T-cell (primary cell): Measurements from ENCODE around the gene SLC35G6. TPM values are rescaled to one million over a fixed set of nuclear protein-coding genes. Genes with fewer than 3 reads are reported as not detected.

Source experiments
- ATAC-seq, 4 experiments: fragments of 200-7000 bp in 3 of 4; fragments of 150-1000 bp in 1 of 4; cut with Tn5 transposase; replicated peaks in 1 of 4; 1 replicate in 3 of 4; 2 replicates in 1 of 4; pipeline ENCODE4 v1.10.0; 2021; ENCODE audit warnings: moderate library complexity in 3 of 4, mild to moderate bottlenecking in 2 of 4, moderate number of reproducible peaks in 1 of 4
- CTCF ChIA-PET, 2 donors: fragments of 300-600 bp; sonication (Branson Sonifier 250); formaldehyde crosslinking; loops; one replicate each; lab custom pipeline; 2022; ENCODE audit warnings: antibody characterized with exemption in 2 of 2; lab: Charles Lee
- POLR2A ChIA-PET, 2 donors: fragments of 300-600 bp; sonication (Branson Sonifier 250); formaldehyde crosslinking; loops; one replicate each; lab custom pipeline; 2022; ENCODE audit warnings: antibody characterized with exemption in 2 of 2; lab: Charles Lee
- DNase-seq, 35 experiments: peaks; one replicate each; pipeline versions ENCODE4 v3.0.0 to v3.0.0-alpha.2; 2013 to 2023
- H3K27ac ChIP-seq: one replicate; pipeline ENCODE4 v1.5.1; 2013; ENCODE audit warnings: low read length
- H3K27me3 ChIP-seq, 2 experiments: replicated peaks in 1 of 2; 1 replicate in 1 of 2; 2 replicates in 1 of 2; pipeline versions ENCODE4 v1.6.1 to v1.7.0; 2013; ENCODE audit warnings: low read length in 1 of 2, mixed read lengths in 1 of 2; ENCODE audit not compliant: control insufficient read depth in 2 of 2, insufficient read depth in 2 of 2; ENCODE audit errors: extremely low read depth in 1 of 2
- H3K36me3 ChIP-seq, 2 donors: 1 replicate in 1 of 2; 2 replicates in 1 of 2; pipeline versions ENCODE4 v1.6.1 to v1.7.0; 2013; ENCODE audit warnings: low read length in 1 of 2; ENCODE audit not compliant: control insufficient read depth in 2 of 2, insufficient read depth in 1 of 2; ENCODE audit errors: extremely low read depth in 1 of 2
- H3K4me1 ChIP-seq, 2 experiments: 1 replicate in 1 of 2; 2 replicates in 1 of 2; pipeline versions ENCODE4 v1.6.1 to v1.7.0; 2013; ENCODE audit warnings: low read length in 2 of 2, mixed read lengths in 1 of 2; ENCODE audit not compliant: insufficient read depth in 2 of 2, control insufficient read depth in 1 of 2; ENCODE audit errors: extremely low read depth in 1 of 2
- H3K4me3 ChIP-seq, 2 donors: 1 replicate in 1 of 2; 2 replicates in 1 of 2; pipeline versions ENCODE4 v1.5.1 to v1.7.0; 2013; ENCODE audit warnings: mild to moderate bottlenecking in 2 of 2, low read length in 1 of 2, moderate library complexity in 1 of 2; ENCODE audit not compliant: control insufficient read depth in 1 of 2; ENCODE audit errors: extremely low read depth in 1 of 2
- H3K9me3 ChIP-seq: 2 replicates; pipeline ENCODE4 v1.7.0; 2013
- H3K27ac Mint-ChIP-seq, 2 donors: one replicate each; pipeline ENCODE4 v1.8.0; 2020 to 2021; ENCODE audit warnings: mild to moderate bottlenecking in 2 of 2, mixed read lengths in 2 of 2
- H3K27me3 Mint-ChIP-seq, 2 donors: one replicate each; pipeline ENCODE4 v1.8.0; 2021 to 2022; ENCODE audit warnings: mixed read lengths in 2 of 2
- H3K36me3 Mint-ChIP-seq: one replicate; pipeline ENCODE4 v1.8.0; 2021; ENCODE audit warnings: mixed read lengths
- H3K4me1 Mint-ChIP-seq, 3 donors: one replicate each; pipeline ENCODE4 v1.8.0; 2020 to 2022; ENCODE audit warnings: mixed read lengths in 3 of 3, mild to moderate bottlenecking in 1 of 3
- H3K4me3 Mint-ChIP-seq, 3 donors: one replicate each; pipeline ENCODE4 v1.8.0; 2020 to 2022; ENCODE audit warnings: mild to moderate bottlenecking in 3 of 3, mixed read lengths in 3 of 3, moderate library complexity in 3 of 3
- H3K9me3 Mint-ChIP-seq, 3 donors: one replicate each; pipeline ENCODE4 v1.8.0; 2020 to 2022; ENCODE audit warnings: mixed read lengths in 3 of 3
- WGBS: methylation state at CpG from one replicate; pipeline ENCODE4 v1.1.5; 2013; ENCODE audit warnings: missing lambda C conversion rate; ENCODE audit not compliant: insufficient coverage; 5-methylcytosine and 5-hydroxymethylcytosine counted together
- total RNA-seq, 35 experiments: library from RNA in 6 of 35; stranded (reverse) in 6 of 35; fragments of 120-200 nt in 1 of 35; gene quantifications; one replicate each; pipeline versions ENCODE4 v1.2.1 to v1.2.4 and lab custom pipeline; 2013 to 2026

Gene SLC35G6
- total RNA-seq, 5 donors from 2014 or later (not counting 1 experiment from before 2014, with no cell fraction given) = not detected

DNA sequence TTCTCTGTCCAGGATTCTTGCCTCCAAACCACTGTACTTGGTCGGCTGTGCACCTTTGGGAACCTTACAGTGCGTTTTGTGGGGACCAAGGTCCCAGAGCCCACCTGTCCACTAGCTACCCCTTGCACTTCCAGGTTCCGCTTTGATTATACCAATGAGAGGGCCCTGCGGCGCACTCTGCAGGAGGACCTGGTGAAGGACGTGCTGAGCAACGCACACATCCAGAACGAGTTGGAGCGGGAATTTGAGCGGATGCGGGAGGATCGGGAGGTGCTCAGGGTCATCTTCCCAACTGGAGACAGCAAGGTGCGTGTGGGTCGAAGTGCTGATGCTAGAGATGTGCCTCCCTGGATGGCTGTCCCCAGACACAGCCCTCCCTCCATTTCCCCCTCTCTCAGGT, 21.7 kb downstream of the SLC35G6 start:
- Mint-ChIP-seq H3K27me3 (no peaks in the 10 kb centered on the region), H3K36me3 (peaks cover 59% of the 10 kb centered on the region), H3K4me3 (no peak overlapping the region), H3K4me1 (peaks cover 0 to 10% (median 0%) of the 10 kb centered on the region in 3 donors), H3K9me3 (no peaks in the 10 kb centered on the region), H3K27ac (no peak overlapping the region)
- peak in 2 of 35 experiments; percentile 22 to 23 for DNase-seq
- no peaks in the 10 kb centered on the region for H3K4me1 ChIP-seq
- POLR2A ChIA-PET = interaction anchor here in 1 of 2 donors (0.5 kb wide), 1 partner anchor 23 kb away, joined by 3 read pairs; no protein-coding TSS in a partner anchor
- peak in 1 of 4 experiments; percentile 34 for ATAC-seq
- CTCF ChIA-PET = interaction anchor here (0.5 to 1.3 kb wide), 3 partner anchors 57 to 513 kb away, joined by 4 to 6 read pairs (median 5); no protein-coding TSS in a partner anchor
- H3K9me3 ChIP-seq = no peaks in the 10 kb centered on the region
- no peaks in the 10 kb centered on the region for H3K27me3 ChIP-seq
- H3K36me3 ChIP-seq = peaks cover 40 to 93% of the 10 kb centered on the region in 2 donors
- no peak overlapping the region for H3K27ac ChIP-seq
- no peak overlapping the region for H3K4me3 ChIP-seq
- 96% methylated on average over 13 of the region's 14 CpGs for WGBS

DNA sequence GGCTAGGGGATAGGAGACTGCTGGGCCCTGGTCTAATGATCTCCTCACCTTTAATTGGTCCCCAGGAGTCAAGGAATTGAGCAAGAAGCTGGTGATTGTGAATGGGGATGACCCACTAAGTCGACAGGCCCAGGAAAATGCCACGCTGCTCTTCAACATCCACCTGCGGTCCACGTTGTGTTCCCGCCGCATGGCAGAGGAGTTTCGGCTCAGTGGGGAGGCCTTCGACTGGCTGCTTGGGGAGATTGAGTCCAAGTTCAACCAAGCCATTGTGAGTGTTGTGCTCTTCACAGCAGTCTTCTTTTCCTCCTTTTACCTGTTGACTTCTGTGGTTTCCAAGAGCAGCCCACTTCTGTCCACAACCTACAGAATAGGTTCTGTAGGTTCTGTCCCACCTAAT, 22.3 kb downstream of the SLC35G6 start:
- CTCF ChIA-PET = interaction anchor here (0.7 to 1.3 kb wide), 2 partner anchors 58 to 67 kb away, joined by 4 to 5 read pairs; no protein-coding TSS in a partner anchor
- Histone ChIP-seq H3K9me3 (no peaks in the 10 kb centered on the region), H3K4me3 (no peak overlapping the region), H3K4me1 (no peaks in the 10 kb centered on the region), H3K27me3 (no peaks in the 10 kb centered on the region), H3K27ac (no peak overlapping the region), H3K36me3 (peaks cover 43 to 92% of the 10 kb centered on the region in 2 donors)
- no peak overlapping the region for H3K27ac Mint-ChIP-seq
- H3K27me3 Mint-ChIP-seq = no peaks in the 10 kb centered on the region
- no peaks in the 10 kb centered on the region for H3K9me3 Mint-ChIP-seq
- 100% methylated on average over 2 of the region's 8 CpGs for WGBS
- ATAC-seq (no peak), DNase-seq (no peak)
- H3K4me3 Mint-ChIP-seq = no peak overlapping the region
- H3K36me3 Mint-ChIP-seq = peaks cover 59% of the 10 kb centered on the region
- POLR2A ChIA-PET = no interaction called here
- peaks cover 0 to 10% (median 0%) of the 10 kb centered on the region in 3 donors for H3K4me1 Mint-ChIP-seq

DNA sequence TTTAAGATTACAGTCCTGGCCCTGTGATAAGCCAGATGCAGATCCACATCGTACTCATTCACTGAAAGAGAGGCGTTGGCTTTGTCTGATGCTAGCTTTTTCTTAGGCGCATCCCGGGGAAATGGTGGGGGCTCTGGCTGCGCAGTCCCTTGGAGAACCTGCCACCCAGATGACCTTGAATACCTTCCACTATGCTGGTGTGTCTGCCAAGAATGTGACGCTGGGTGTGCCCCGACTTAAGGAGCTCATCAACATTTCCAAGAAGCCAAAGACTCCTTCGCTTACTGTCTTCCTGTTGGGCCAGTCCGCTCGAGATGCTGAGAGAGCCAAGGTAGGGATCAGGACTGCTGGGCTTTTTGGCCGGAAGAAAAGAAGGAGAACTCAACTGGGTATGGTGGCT, 26.9 kb downstream of the SLC35G6 start:
- H3K27me3 ChIP-seq = no peaks in the 10 kb centered on the region
- no peak overlapping the region for H3K4me3 Mint-ChIP-seq
- WGBS = 95% methylated on average over 10 of the region's 11 CpGs
- ATAC-seq (no peak), DNase-seq (no peak)
- H3K9me3 ChIP-seq = no peaks in the 10 kb centered on the region
- no peak overlapping the region for H3K27ac Mint-ChIP-seq
- H3K27ac ChIP-seq = no peak overlapping the region
- no peaks in the 10 kb centered on the region for H3K4me1 ChIP-seq
- CTCF ChIA-PET = interaction anchor here in 1 of 2 donors (1.1 to 1.2 kb wide), 2 partner anchors 52 to 73 kb away, joined by 3 read pairs; partner anchors contain the start of gene TMEM102
- peaks cover 54% of the 10 kb centered on the region for H3K36me3 Mint-ChIP-seq
- H3K4me1 Mint-ChIP-seq = no peaks in the 10 kb centered on the region
- H3K36me3 ChIP-seq = peaks cover 23 to 91% of the 10 kb centered on the region in 2 donors
- no peak overlapping the region for H3K4me3 ChIP-seq
- POLR2A ChIA-PET = interaction anchor here in 1 of 2 donors (0.9 to 1.2 kb wide), 2 partner anchors 20 to 22 kb away, joined by 3 read pairs; no protein-coding TSS in a partner anchor
- H3K27me3 Mint-ChIP-seq = no peaks in the 10 kb centered on the region
- H3K9me3 Mint-ChIP-seq = no peaks in the 10 kb centered on the region

DNA sequence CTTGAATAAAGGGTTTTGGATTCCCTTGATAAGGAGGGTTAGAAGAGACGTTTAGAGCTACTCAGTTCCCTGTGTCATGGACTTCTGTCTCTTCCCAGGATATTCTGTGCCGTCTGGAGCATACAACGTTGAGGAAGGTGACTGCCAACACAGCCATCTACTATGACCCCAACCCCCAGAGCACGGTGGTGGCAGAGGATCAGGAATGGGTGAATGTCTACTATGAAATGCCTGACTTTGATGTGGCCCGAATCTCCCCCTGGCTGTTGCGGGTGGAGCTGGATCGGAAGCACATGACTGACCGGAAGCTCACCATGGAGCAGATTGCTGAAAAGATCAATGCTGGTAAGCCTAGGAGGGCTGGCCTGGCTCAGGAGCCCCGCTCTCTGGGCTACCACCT, 27.6 kb downstream of the SLC35G6 start:
- no peaks in the 10 kb centered on the region for H3K9me3 Mint-ChIP-seq
- ChIA-PET CTCF (interaction anchor here in 1 of 2 donors (1.1 to 1.2 kb wide), 2 partner anchors 52 to 74 kb away, joined by 3 read pairs; partner anchors contain the start of gene TMEM102), POLR2A (interaction anchor here in 1 of 2 donors (1.2 kb wide), 1 partner anchor 21 kb away, joined by 3 read pairs; no protein-coding TSS in a partner anchor)
- H3K4me1 Mint-ChIP-seq = peaks cover 0 to 5% (median 0%) of the 10 kb centered on the region in 3 donors
- no peak for ATAC-seq
- H3K36me3 ChIP-seq = peaks cover 24 to 91% of the 10 kb centered on the region in 2 donors
- no peak overlapping the region for H3K4me3 ChIP-seq
- no peak overlapping the region for H3K4me3 Mint-ChIP-seq
- no peaks in the 10 kb centered on the region for H3K27me3 Mint-ChIP-seq
- H3K9me3 ChIP-seq = no peaks in the 10 kb centered on the region
- H3K27ac Mint-ChIP-seq = no peak overlapping the region
- peaks cover 55% of the 10 kb centered on the region for H3K36me3 Mint-ChIP-seq
- no peak overlapping the region for H3K27ac ChIP-seq
- DNase-seq = no peak
- H3K27me3 ChIP-seq = no peaks in the 10 kb centered on the region
- no peaks in the 10 kb centered on the region for H3K4me1 ChIP-seq
- 100% methylated on average over 5 of the region's 9 CpGs for WGBS

DNA sequence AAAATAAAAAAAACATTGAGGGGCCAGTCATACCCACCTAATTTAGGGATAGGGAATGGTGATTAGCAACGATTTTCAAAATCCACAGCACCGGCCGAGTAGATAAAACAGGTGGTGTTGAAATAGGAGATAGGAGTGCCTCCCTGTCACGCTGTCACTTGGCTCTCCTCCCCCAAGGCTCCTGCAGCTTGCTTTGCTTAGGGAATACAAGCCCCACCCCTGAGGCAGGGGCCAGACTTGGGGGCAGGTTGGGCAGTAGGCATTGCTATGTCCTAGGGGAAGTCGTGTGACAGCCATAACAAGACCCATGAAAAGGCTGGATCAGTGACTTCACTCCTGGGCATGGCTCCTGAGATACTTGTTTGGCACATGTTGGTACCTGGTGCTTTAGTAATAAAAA, 28.7 kb downstream of the SLC35G6 start:
- ATAC-seq (no peak), DNase-seq (no peak)
- CTCF ChIA-PET = interaction anchor here in 1 of 2 donors (0.6 kb wide), 1 partner anchor 51 kb away, joined by 3 read pairs; no protein-coding TSS in a partner anchor
- WGBS = no CpG with 5 or more reads among the region's 5 CpGs
- Histone ChIP-seq H3K4me3 (no peak overlapping the region), H3K36me3 (peaks cover 27 to 87% of the 10 kb centered on the region in 2 donors), H3K4me1 (no peaks in the 10 kb centered on the region), H3K27ac (no peak overlapping the region), H3K9me3 (no peaks in the 10 kb centered on the region), H3K27me3 (no peaks in the 10 kb centered on the region)
- Mint-ChIP-seq H3K4me1 (peaks cover 0 to 5% (median 2%) of the 10 kb centered on the region in 3 donors), H3K4me3 (no peak overlapping the region), H3K36me3 (peaks cover 51% of the 10 kb centered on the region), H3K27me3 (no peaks in the 10 kb centered on the region), H3K27ac (no peak overlapping the region), H3K9me3 (no peaks in the 10 kb centered on the region)
- POLR2A ChIA-PET = interaction anchor here in 1 of 2 donors (0.5 kb wide), 1 partner anchor 45 kb away, joined by 3 read pairs; no protein-coding TSS in a partner anchor

DNA sequence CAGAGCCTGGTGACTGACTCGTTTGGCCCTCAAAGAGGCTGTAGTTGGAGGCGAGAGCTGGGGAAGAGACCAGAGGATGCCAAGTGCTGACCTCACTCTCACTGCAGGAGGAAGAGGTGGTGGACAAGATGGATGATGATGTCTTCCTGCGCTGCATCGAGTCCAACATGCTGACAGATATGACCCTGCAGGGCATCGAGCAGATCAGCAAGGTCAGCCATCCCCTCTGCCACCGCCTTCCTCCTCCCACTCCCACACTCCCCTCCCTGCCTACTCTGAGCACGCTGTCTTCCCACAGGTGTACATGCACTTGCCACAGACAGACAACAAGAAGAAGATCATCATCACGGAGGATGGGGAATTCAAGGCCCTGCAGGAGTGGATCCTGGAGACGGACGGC, 29.9 kb downstream of the SLC35G6 start:
- peaks cover 0 to 5% (median 2%) of the 10 kb centered on the region in 3 donors for H3K4me1 Mint-ChIP-seq
- no peak overlapping the region for H3K27ac Mint-ChIP-seq
- POLR2A ChIA-PET = interaction anchor here in 1 of 2 donors (0.7 kb wide), 2 partner anchors 10 to 15 kb away, joined by 3 to 5 read pairs; no protein-coding TSS in a partner anchor
- H3K27me3 Mint-ChIP-seq = no peaks in the 10 kb centered on the region
- DNase-seq (no peak), ATAC-seq (peak in 1 of 4 experiments; percentile 4)
- no peak overlapping the region for H3K4me3 ChIP-seq
- H3K9me3 Mint-ChIP-seq = no peaks in the 10 kb centered on the region
- CTCF ChIA-PET = interaction anchor here in 1 of 2 donors (0.6 kb wide), 1 partner anchor 176 kb away, joined by 4 read pairs; no protein-coding TSS in a partner anchor
- H3K4me1 ChIP-seq = no peaks in the 10 kb centered on the region
- no peak overlapping the region for H3K4me3 Mint-ChIP-seq
- 82% methylated on average over 7 of the region's 10 CpGs for WGBS
- peaks cover 26 to 77% of the 10 kb centered on the region in 2 donors for H3K36me3 ChIP-seq
- H3K27ac ChIP-seq = no peak overlapping the region
- H3K9me3 ChIP-seq = no peaks in the 10 kb centered on the region
- H3K27me3 ChIP-seq = no peaks in the 10 kb centered on the region
- peaks cover 47% of the 10 kb centered on the region for H3K36me3 Mint-ChIP-seq
